Measurements from ENCODE around the gene ZNF485. TPM values are rescaled to one million over a fixed set of nuclear protein-coding genes. Genes with fewer than 3 reads are reported as not detected.

ZNF485 gene
- polyA plus RNA-seq, 1 donor from 2014 or later, result 3.5 TPM

GRCh38 chr10:43619368-43619767, 13.1 kb downstream of the ZNF485 start:
- H3K27me3 ChIP-seq (ENCODE audit: insufficient read depth, low read depth, low read length), result no peaks in the 10 kb centered on the region
- peaks cover 15% of the 10 kb centered on the region for H3K9me3 ChIP-seq (ENCODE audit: low read length)
- H3K79me2 ChIP-seq (replicated peaks; ENCODE audit: insufficient read depth, low read length), result no peaks in the 10 kb centered on the region
- no peaks in the 10 kb centered on the region for H4K20me1 ChIP-seq (ENCODE audit: insufficient read depth)
- no peak overlapping the region for H3K4me2 ChIP-seq (ENCODE audit: low read length)
- H3K4me3 ChIP-seq (ENCODE audit: low read length), result no peak overlapping the region
- no peak overlapping the region for H3K9ac ChIP-seq (ENCODE audit: low read length)
- TF ChIP-seq, protein P1, sequence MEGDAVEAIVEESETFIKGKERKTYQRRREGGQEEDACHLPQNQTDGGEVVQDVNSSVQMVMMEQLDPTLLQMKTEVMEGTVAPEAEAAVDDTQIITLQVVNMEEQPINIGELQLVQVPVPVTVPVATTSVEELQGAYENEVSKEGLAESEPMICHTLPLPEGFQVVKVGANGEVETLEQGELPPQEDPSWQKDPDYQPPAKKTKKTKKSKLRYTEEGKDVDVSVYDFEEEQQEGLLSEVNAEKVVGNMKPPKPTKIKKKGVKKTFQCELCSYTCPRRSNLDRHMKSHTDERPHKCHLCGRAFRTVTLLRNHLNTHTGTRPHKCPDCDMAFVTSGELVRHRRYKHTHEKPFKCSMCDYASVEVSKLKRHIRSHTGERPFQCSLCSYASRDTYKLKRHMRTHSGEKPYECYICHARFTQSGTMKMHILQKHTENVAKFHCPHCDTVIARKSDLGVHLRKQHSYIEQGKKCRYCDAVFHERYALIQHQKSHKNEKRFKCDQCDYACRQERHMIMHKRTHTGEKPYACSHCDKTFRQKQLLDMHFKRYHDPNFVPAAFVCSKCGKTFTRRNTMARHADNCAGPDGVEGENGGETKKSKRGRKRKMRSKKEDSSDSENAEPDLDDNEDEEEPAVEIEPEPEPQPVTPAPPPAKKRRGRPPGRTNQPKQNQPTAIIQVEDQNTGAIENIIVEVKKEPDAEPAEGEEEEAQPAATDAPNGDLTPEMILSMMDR (IDR thresholded peaks at IDR 0.05; ENCODE audit: poor library complexity, severe bottlenecking), result no peak
- TF ChIP-seq TAF1 (IDR thresholded peaks at IDR 0.05; ENCODE audit: low read depth), result no peak
- no peak for TF ChIP-seq SMC3 (conservative IDR thresholded peaks at IDR 0.05; ENCODE audit: poor library complexity)
- TF ChIP-seq, protein P2, sequence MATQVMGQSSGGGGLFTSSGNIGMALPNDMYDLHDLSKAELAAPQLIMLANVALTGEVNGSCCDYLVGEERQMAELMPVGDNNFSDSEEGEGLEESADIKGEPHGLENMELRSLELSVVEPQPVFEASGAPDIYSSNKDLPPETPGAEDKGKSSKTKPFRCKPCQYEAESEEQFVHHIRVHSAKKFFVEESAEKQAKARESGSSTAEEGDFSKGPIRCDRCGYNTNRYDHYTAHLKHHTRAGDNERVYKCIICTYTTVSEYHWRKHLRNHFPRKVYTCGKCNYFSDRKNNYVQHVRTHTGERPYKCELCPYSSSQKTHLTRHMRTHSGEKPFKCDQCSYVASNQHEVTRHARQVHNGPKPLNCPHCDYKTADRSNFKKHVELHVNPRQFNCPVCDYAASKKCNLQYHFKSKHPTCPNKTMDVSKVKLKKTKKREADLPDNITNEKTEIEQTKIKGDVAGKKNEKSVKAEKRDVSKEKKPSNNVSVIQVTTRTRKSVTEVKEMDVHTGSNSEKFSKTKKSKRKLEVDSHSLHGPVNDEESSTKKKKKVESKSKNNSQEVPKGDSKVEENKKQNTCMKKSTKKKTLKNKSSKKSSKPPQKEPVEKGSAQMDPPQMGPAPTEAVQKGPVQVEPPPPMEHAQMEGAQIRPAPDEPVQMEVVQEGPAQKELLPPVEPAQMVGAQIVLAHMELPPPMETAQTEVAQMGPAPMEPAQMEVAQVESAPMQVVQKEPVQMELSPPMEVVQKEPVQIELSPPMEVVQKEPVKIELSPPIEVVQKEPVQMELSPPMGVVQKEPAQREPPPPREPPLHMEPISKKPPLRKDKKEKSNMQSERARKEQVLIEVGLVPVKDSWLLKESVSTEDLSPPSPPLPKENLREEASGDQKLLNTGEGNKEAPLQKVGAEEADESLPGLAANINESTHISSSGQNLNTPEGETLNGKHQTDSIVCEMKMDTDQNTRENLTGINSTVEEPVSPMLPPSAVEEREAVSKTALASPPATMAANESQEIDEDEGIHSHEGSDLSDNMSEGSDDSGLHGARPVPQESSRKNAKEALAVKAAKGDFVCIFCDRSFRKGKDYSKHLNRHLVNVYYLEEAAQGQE (IDR thresholded peaks at IDR 0.05; ENCODE audit: borderline replicate concordance), result no peak
- no peak for TF ChIP-seq POLR2AphosphoS5 (IDR thresholded peaks at IDR 0.05)
- no peak for TF ChIP-seq EP300 (conservative IDR thresholded peaks at IDR 0.05; ENCODE audit: poor library complexity, severe bottlenecking)
- TF ChIP-seq RAD21 (conservative IDR thresholded peaks at IDR 0.05), result no peak
- no peak for TF ChIP-seq MXI1 (conservative IDR thresholded peaks at IDR 0.05; ENCODE audit: poor library complexity, severe bottlenecking)
- no peak for TF ChIP-seq EZH2 (IDR thresholded peaks at IDR 0.05; ENCODE audit: borderline replicate concordance, insufficient read depth, low read length, poor library complexity, severe bottlenecking)
- H3F3A ChIP-seq (ENCODE audit: insufficient read depth, low read length, poor library complexity, severe bottlenecking), result no peaks in the 10 kb centered on the region
- H2AFZ ChIP-seq (ENCODE audit: low read depth, low read length), result no peak overlapping the region
- H3K27ac ChIP-seq (ENCODE audit: low read length), result no peak overlapping the region
- no peaks in the 10 kb centered on the region for H3K9me2 ChIP-seq (ENCODE audit: insufficient read depth, low read length)
- peaks cover 10% of the 10 kb centered on the region for H3K36me3 ChIP-seq (ENCODE audit: insufficient read depth, low read length)

- Histone ChIP-seq H3K9me2 (ENCODE audit: insufficient read depth, low read length) (no peaks in the 10 kb centered on the region), H4K20me1 (ENCODE audit: insufficient read depth) (no peaks in the 10 kb centered on the region), H3K36me3 (ENCODE audit: insufficient read depth, low read length) (peaks cover under 1% of the 10 kb centered on the region), H3K4me2 (ENCODE audit: low read length) (no peak overlapping the region), H3K27me3 (ENCODE audit: insufficient read depth, low read depth, low read length) (no peaks in the 10 kb centered on the region), H3K79me2 (replicated peaks; ENCODE audit: insufficient read depth, low read length) (no peaks in the 10 kb centered on the region), H3K27ac (ENCODE audit: low read length) (no peak overlapping the region), H2AFZ (ENCODE audit: low read depth, low read length) (no peak overlapping the region), H3F3A (ENCODE audit: insufficient read depth, low read length, poor library complexity, severe bottlenecking) (no peaks in the 10 kb centered on the region), H3K9me3 (ENCODE audit: low read length) (peaks cover 6% of the 10 kb centered on the region), H3K9ac (ENCODE audit: low read length) (no peak overlapping the region), H3K4me3 (ENCODE audit: low read length) (no peak overlapping the region)
- no peak for TF ChIP-seq EZH2 (IDR thresholded peaks at IDR 0.05; ENCODE audit: borderline replicate concordance, insufficient read depth, low read length, poor library complexity, severe bottlenecking)
- no peak for TF ChIP-seq POLR2AphosphoS5 (IDR thresholded peaks at IDR 0.05)
- TF ChIP-seq, protein P1 (IDR thresholded peaks at IDR 0.05; ENCODE audit: poor library complexity, severe bottlenecking), result no peak
- no peak for TF ChIP-seq MXI1 (conservative IDR thresholded peaks at IDR 0.05; ENCODE audit: poor library complexity, severe bottlenecking)
- TF ChIP-seq, protein P2 (IDR thresholded peaks at IDR 0.05; ENCODE audit: borderline replicate concordance), result no peak
- TF ChIP-seq SMC3 (conservative IDR thresholded peaks at IDR 0.05; ENCODE audit: poor library complexity), result no peak
- no peak for TF ChIP-seq TAF1 (IDR thresholded peaks at IDR 0.05; ENCODE audit: low read depth)
- no peak for TF ChIP-seq EP300 (conservative IDR thresholded peaks at IDR 0.05; ENCODE audit: poor library complexity, severe bottlenecking)
- TF ChIP-seq RAD21 (conservative IDR thresholded peaks at IDR 0.05), result no peak
Observed at GRCh38 chr10:43622038-43622437, 15.8 kb downstream of the ZNF485 start.
